MM.1S (cell line): ENCODE data around the gene IL22.

Source experiments
- DNase-seq: peaks from one replicate; pipeline ENCODE4 v3.0.0-alpha.2; 2015
- H2AFZ ChIP-seq: fragments of 300-600 bp; sonication (generic); 2 replicates; pipeline ENCODE4 v1.6.0; 2016; ENCODE audit warnings: antibody characterized with exemption, low read length
- H3F3A ChIP-seq: fragments of 300-600 bp; sonication (generic); 2 replicates; pipeline ENCODE4 v1.6.1; 2016; ENCODE audit warnings: mild to moderate bottlenecking, antibody characterized with exemption, low read length, moderate library complexity, mixed read lengths; ENCODE audit not compliant: insufficient read depth
- H3K27ac ChIP-seq: fragments of 300-600 bp; sonication (generic); 2 replicates; pipeline ENCODE4 v1.5.1; 2016; ENCODE audit warnings: mild to moderate bottlenecking, low read length
- H3K27me3 ChIP-seq: fragments of 300-600 bp; sonication (generic); replicated peaks from 2 replicates; pipeline ENCODE4 v1.6.0; 2016; ENCODE audit warnings: low read length; ENCODE audit not compliant: insufficient read depth
- H3K36me3 ChIP-seq: fragments of 300-600 bp; sonication (generic); replicated peaks from 2 replicates; pipeline ENCODE4 v1.6.1; 2016; ENCODE audit warnings: mild to moderate bottlenecking, low read length, mixed read lengths; ENCODE audit not compliant: insufficient read depth
- H3K4me1 ChIP-seq: fragments of 300-600 bp; sonication (generic); 2 replicates; pipeline ENCODE4 v1.6.1; 2016; ENCODE audit warnings: low read length, mixed read lengths
- H3K4me2 ChIP-seq: fragments of 300-600 bp; sonication (generic); 2 replicates; pipeline ENCODE4 v1.6.0; 2016; ENCODE audit warnings: low read depth, low read length
- H3K4me3 ChIP-seq: fragments of 300-600 bp; sonication (generic); 2 replicates; pipeline ENCODE4 v1.5.1; 2016; ENCODE audit warnings: low read length, mixed read lengths
- H3K79me2 ChIP-seq: fragments of 300-600 bp; sonication (generic); 2 replicates; pipeline ENCODE4 v1.6.1; 2016; ENCODE audit warnings: mixed run types, low read length, mixed read lengths
- H3K9ac ChIP-seq: fragments of 300-600 bp; sonication (generic); 2 replicates; pipeline ENCODE4 v1.6.1; 2016; ENCODE audit warnings: low read length, mixed read lengths
- H3K9me2 ChIP-seq: fragments of 300-600 bp; sonication (generic); replicated peaks from 2 replicates; pipeline ENCODE4 v1.6.1; 2016; ENCODE audit warnings: mild to moderate bottlenecking, low read length, mixed read lengths; ENCODE audit not compliant: insufficient read depth
- H3K9me3 ChIP-seq: fragments of 300-600 bp; sonication (generic); replicated peaks from 2 replicates; pipeline ENCODE4 v1.6.1; 2016; ENCODE audit warnings: mild to moderate bottlenecking, low read length, mixed read lengths; ENCODE audit not compliant: insufficient read depth
- H4K20me1 ChIP-seq: fragments of 300-600 bp; sonication (generic); 2 replicates; pipeline ENCODE4 v1.6.1; 2016; ENCODE audit warnings: mild to moderate bottlenecking, low read length, moderate library complexity, mixed read lengths; ENCODE audit not compliant: insufficient read depth
- EZH2 ChIP-seq: fragments of 300-600 bp; sonication (generic); optimal IDR thresholded peaks from 2 replicates; pipeline ENCODE3; 2017; ENCODE audit warnings: low read depth, mild to moderate bottlenecking, antibody characterized with exemption, low read length, mixed read lengths
- EZH2phosphoT487 ChIP-seq: fragments of 300-600 bp; sonication (generic); IDR thresholded peaks from 2 replicates; pipeline ENCODE4 v1.6.1; 2018; ENCODE audit warnings: antibody characterized with exemption, low read length
- TF ChIP-seq, protein P1 (sequence below): fragments of 300-600 bp; sonication (generic); IDR thresholded peaks from 2 replicates; pipeline ENCODE4 v1.5.1; 2016; ENCODE audit warnings: antibody characterized with exemption, low read length, mixed read lengths

Gene IL22

DNA sequence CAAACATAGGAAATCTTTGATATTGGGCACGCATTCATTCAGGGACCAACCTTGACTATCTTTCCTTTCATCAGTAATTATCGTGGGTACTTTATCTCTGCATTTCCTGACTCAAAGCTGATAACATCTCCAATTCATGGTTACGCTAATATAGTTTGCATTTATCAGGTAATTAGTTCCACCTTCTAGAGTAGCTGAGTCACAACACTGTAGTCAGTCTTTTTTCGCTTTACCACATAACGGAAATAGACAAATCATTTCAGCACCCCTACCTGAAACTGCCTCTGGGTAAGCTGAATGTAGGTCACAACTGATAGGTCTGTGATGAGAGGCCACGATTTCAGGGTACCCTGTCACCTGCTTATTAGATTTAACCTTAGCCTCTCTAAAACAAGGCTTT is 36.7 kb upstream of the IL22 start:
- Histone ChIP-seq H3K9ac (no peak overlapping the region), H3K4me3 (no peak overlapping the region), H3K9me3 (no peaks in the 10 kb centered on the region), H4K20me1 (no peaks in the 10 kb centered on the region), H3K9me2 (no peaks in the 10 kb centered on the region), H2AFZ (peak overlapping the region; percentile 20; the same call in 1 of the 2 replicates), H3K36me3 (no peaks in the 10 kb centered on the region), H3K4me2 (peak overlapping the region; percentile 41), H3K4me1 (peaks cover 19% of the 10 kb centered on the region), H3K79me2 (no peaks in the 10 kb centered on the region), H3K27me3 (no peaks in the 10 kb centered on the region), H3K27ac (peak overlapping the region; percentile 6; the same call in 1 of the 2 replicates), H3F3A (peaks cover 7% of the 10 kb centered on the region; the same call in 1 of the 2 replicates)
- DNase-seq: peak; percentile 75
- no peak for TF ChIP-seq EZH2
- no peak for TF ChIP-seq EZH2phosphoT487
- TF ChIP-seq, protein P1, sequence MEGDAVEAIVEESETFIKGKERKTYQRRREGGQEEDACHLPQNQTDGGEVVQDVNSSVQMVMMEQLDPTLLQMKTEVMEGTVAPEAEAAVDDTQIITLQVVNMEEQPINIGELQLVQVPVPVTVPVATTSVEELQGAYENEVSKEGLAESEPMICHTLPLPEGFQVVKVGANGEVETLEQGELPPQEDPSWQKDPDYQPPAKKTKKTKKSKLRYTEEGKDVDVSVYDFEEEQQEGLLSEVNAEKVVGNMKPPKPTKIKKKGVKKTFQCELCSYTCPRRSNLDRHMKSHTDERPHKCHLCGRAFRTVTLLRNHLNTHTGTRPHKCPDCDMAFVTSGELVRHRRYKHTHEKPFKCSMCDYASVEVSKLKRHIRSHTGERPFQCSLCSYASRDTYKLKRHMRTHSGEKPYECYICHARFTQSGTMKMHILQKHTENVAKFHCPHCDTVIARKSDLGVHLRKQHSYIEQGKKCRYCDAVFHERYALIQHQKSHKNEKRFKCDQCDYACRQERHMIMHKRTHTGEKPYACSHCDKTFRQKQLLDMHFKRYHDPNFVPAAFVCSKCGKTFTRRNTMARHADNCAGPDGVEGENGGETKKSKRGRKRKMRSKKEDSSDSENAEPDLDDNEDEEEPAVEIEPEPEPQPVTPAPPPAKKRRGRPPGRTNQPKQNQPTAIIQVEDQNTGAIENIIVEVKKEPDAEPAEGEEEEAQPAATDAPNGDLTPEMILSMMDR: no peak

DNA sequence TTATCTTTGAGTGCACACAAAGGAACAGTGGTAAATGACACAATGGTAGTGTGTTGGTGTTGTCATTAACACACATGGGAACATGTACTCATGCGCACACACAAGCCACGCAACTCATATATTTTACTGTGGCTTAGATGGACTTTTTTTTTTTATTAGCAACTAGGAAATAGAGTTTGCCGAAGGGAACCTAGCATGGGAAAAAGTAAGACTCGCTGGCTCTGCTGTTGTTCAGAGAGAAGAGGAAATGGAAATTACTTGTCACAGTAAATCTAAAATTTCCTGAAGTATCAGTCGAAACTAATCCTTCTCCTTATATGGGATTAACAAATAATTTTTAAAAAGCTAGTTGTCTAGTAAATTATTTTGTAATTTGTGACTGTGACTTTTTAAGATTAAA is 33.7 kb upstream of the IL22 start:
- no peak for DNase-seq
- Histone ChIP-seq H2AFZ (no peak overlapping the region), H3K27ac (no peak overlapping the region), H3K27me3 (no peaks in the 10 kb centered on the region), H3K9ac (no peak overlapping the region), H3K4me2 (no peak overlapping the region), H3K4me3 (no peak overlapping the region), H3K9me2 (no peaks in the 10 kb centered on the region), H3K36me3 (no peaks in the 10 kb centered on the region), H3K4me1 (peaks cover 19% of the 10 kb centered on the region), H3K9me3 (no peaks in the 10 kb centered on the region), H4K20me1 (no peaks in the 10 kb centered on the region), H3K79me2 (no peaks in the 10 kb centered on the region), H3F3A (peaks cover 7% of the 10 kb centered on the region; the same call in 1 of the 2 replicates)
- TF ChIP-seq EZH2phosphoT487: no peak

DNA sequence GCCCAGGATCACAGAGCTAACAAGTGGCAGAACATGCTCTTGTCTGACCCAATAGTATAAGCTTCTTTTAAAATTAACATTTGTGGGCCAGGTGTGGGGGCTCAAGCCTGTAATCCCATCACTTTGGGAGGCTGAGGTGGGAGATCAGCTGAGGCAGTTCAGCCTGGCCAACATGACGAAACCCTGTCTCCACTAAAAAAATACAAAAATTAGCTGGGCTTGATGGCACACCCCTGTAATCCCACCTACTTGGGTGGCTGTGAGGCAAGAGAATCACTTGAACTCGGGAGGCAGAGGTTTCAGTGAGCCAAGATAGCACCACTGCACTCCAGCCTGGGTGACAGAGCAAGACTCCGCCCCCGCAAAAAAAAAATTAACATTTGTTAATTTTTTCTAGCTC is 33.0 kb upstream of the IL22 start:
- Histone ChIP-seq H3K27ac (no peak overlapping the region), H3K9me2 (no peaks in the 10 kb centered on the region), H4K20me1 (no peaks in the 10 kb centered on the region), H3K4me3 (no peak overlapping the region), H3K27me3 (no peaks in the 10 kb centered on the region), H2AFZ (no peak overlapping the region), H3K4me2 (no peak overlapping the region), H3K9ac (no peak overlapping the region), H3K4me1 (peaks cover 17% of the 10 kb centered on the region), H3K79me2 (no peaks in the 10 kb centered on the region), H3K36me3 (no peaks in the 10 kb centered on the region), H3F3A (peaks cover 7% of the 10 kb centered on the region; the same call in 1 of the 2 replicates), H3K9me3 (no peaks in the 10 kb centered on the region)
- DNase-seq: no peak
- TF ChIP-seq EZH2phosphoT487 (no peak), EZH2 (no peak)
- TF ChIP-seq, protein P1: no peak

DNA sequence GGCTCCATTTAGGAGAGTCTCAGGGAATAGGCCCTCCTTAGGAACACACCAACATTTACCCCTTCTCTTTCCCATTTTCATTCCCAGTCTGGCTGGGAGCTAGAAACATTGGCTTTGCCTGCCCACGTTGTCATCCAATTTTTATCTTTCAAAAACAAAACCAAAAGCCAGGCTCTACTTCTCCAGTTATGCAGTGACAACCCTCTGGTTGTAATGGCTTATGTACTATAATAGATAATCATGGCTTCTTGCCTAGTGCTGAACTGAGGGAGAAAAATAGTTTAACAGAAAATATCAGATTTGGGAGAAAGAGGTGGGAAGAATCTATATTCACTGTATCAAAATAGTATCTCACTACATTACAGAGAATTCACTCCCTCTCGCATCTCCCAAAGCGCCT is 32.1 kb upstream of the IL22 start:
- H3K4me1 ChIP-seq: peaks cover 9% of the 10 kb centered on the region
- no peak for DNase-seq
- H3K9me2 ChIP-seq: no peaks in the 10 kb centered on the region
- TF ChIP-seq, protein P1: no peak
- TF ChIP-seq EZH2 (no peak), EZH2phosphoT487 (no peak)
- no peak overlapping the region for H3K4me2 ChIP-seq
- no peaks in the 10 kb centered on the region for H4K20me1 ChIP-seq
- no peak overlapping the region for H2AFZ ChIP-seq
- H3K4me3 ChIP-seq: no peak overlapping the region
- H3K27ac ChIP-seq: no peak overlapping the region
- H3K27me3 ChIP-seq: no peaks in the 10 kb centered on the region
- H3K9ac ChIP-seq: no peak overlapping the region
- H3F3A ChIP-seq: peaks cover 7% of the 10 kb centered on the region; the same call in 1 of the 2 replicates
- no peaks in the 10 kb centered on the region for H3K9me3 ChIP-seq
- no peaks in the 10 kb centered on the region for H3K79me2 ChIP-seq
- H3K36me3 ChIP-seq: no peaks in the 10 kb centered on the region
